GM12873 (cell line): ENCODE measurements around the gene RAB43.
A peak's percentile ranks its signal among the peaks of the same experiment; 100 is the strongest.

Experiments
- CTCF ChIP-seq: IDR thresholded peaks from 2 replicates; pipeline ENCODE4 v1.5.1; 2012; ENCODE audit warnings: low read depth, mild to moderate bottlenecking, moderate library complexity, low read length, control low read depth; ENCODE audit not compliant: insufficient read depth; ENCODE audit errors: missing control alignments

The RAB43 gene

DNA sequence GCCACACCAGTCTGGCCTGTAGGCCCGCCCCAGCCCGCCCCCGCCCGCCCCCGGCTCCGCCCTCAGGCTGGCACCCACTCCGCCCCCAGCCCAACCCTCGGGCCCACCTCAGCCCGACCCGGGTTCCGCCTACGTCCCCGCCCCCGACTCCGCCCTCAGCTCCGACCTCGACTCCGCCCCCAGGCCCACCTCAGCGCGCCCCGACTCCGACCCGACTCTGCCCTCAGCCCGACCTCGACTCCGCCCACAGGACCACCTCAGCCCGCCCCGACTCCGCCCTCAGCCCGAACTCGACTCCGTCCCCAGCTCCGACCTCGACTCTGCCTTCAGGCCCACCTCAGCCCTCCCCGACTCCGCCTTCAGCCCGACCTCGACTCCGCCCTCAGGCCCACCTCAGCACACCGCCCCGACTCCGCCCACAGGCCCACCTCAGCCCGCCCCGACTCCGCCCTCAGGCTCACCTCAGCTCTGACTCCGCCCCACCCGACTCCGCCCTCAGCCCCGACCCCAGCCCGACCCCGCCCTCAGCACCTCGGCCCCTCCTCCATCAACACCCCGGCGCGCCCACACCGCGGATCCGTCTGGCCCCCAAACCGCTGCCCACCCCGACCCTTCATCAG lies at the start of gene RAB43:
RAB43 (minus strand) TSS at position 13 of the 620 bp plus-strand sequence. CDS start 315 bp downstream, outside the sequence.
- TF ChIP-seq CTCF = no peak

- TF ChIP-seq CTCF = no peak
Measured at GRCh38 chr3:129166579-129167332, 45.2 kb upstream of the RAB43 start.

DNA sequence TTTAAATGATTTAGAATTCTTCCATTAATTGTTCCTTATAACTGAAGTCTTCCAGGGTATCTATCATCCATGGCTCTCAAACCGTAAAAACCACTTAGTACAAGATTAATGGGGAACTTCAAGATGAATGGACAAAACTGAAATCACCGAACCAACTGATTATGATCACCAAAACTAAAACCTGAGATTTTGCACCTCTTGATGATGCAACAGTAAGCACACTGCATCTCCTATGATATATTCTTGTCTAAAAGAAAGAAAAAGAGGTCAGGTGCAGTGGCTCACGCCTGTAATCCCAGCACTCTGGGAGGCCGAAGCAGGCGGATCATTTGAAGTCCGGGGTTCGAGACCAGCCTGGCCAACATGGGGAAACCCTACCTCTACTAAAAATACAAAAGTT lies 42.9 kb upstream of the RAB43 start:
- TF ChIP-seq CTCF = no peak

DNA sequence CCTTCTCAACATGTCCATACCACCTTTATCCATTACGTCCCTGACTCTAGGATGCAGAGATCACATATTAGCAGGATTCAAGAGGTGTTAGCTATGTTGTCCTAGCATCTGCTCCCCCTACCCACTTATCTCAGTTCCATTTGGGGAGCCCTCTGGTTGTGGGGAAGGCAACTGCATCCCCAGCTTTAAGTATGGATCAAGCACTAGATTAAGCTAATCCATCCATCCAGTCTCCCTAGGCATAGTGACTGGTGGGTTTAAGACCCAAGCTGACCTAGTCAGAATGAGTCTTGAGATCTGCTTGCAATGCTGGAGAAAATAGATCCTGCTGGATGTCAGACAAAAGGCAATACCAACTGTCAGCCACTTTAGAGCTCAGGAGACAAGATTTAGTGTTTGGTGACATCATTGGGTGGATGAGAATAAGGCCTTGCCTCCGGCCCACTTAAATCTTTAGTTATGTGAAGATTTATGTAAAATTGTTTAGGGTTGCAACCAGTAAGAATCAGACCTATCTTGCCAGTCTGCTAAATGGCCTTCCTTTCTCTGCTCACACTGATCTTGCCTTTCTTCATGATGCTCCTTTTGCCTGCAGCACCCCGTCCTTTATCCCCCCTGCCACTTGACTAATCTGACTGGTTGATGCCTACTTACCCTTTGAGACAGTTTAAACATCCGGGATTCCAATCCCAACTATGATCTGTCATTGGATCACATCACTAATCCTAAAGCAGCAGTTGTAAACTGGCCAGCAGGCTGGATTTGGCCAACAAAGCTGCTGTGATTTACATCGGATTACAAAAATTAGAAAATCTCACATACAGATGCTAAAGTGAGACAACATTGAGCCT lies 41.4 kb upstream of the RAB43 start:
- TF ChIP-seq CTCF = peak; percentile 46

DNA sequence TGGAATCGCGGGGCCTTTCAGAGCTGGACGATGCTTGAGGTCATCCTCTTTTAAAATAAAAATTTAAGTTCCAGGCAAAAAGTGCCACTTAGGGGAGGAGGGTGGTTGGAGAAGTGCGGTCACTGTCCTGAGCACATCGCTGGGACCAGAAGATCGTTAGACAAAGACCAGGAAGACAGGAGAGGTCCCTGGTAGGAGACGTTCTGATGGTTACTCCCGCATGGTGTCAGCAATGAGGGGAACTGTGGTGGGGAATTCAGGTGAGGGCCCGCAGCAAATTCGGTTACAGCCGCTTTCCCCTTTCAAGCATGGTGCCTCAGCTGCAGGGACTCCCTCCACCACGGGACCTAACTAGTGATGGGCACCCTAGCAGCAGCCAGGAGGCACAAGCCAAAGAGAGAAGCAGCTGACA lies 40.3 kb upstream of the RAB43 start:
- TF ChIP-seq CTCF = no peak

DNA sequence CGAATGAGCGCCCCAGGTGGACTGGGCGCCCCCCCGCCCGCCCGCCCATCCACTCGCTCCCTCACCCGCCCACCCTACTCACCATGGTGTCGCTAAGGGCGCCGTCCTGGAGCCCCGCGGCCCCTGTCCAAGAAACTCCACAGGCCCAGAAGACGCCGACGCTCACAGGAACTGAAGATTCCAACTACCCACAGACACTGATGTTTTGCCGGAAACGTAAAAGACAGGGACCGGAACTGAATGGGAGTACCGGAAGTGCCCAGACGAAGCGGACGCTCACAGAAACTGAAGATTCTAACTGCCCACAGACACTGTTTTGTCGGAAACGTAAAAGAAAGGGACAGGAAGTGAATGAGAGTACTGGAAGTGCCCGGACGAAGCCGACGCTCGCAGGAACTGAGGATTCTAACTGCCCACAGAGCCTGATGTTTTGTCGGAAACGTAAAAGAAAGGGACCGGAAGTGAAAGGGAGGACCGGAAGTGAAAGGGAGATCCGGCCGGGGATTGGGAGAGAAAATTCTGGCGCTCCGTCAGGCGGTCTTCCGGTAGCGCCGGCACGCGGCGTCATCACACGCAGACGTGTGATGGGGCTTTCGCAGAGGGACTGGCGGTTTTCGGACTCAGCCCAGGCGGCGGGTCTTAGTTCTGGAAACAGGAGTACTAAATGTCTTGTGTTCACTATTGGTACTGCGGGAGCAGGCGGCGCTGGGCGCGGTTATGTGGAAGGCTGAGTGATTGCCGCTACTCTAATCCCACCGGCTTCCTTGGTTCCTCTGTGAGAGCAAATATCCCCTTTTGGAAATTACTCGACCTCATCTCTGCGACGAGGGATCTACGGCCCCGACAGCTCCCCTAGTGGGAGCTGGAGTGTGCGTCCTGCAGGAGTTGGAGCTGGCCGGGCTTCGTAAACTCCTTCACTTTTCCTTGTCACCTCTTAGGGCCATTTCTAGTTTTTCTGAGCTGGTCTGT lies 39.6 kb upstream of the RAB43 start, which contains the start of gene ISY1:
ISY1 (minus strand) TSS at position 173 of the 969 bp plus-strand sequence; CDS start at position 85, 88 bp downstream.
- TF ChIP-seq CTCF = peak; percentile 87
